K562 (cell line): ENCODE data around the gene MRRF. TPM values are rescaled to one million over a fixed set of nuclear protein-coding genes. Genes with fewer than 3 reads are reported as not detected.

Source experiments
- AFF1 ChIP-seq, 2 experiments: fragments of 450-650 bp; IDR thresholded peaks; 2 replicates each; pipeline ENCODE4 v1.6.1; 2018; ENCODE audit warnings: mild to moderate bottlenecking in 2 of 2, low read depth in 1 of 2; ENCODE audit not compliant: partially characterized antibody in 2 of 2
- ATF3 ChIP-seq, 2 experiments: fragments of 450-650 bp in 1 of 2; sonication (generic) in 1 of 2; formaldehyde crosslinking in 1 of 2; IDR thresholded peaks in 1 of 2; conservative IDR thresholded peaks in 1 of 2; 2 replicates each; pipeline versions ENCODE4 v1.6.1 to v1.8.1; 2016 to 2023; ENCODE audit warnings: mild to moderate bottlenecking in 2 of 2, moderate library complexity in 2 of 2, inconsistent platforms in 1 of 2, missing genetic modification reagents in 1 of 2
- BDP1 ChIP-seq: IDR thresholded peaks from 3 replicates; pipeline ENCODE4 v1.6.1; 2011; ENCODE audit not compliant: insufficient read length, insufficient read depth
- E2F8 ChIP-seq: fragments of 450-650 bp; IDR thresholded peaks from 2 replicates; pipeline ENCODE4 v1.7.1; 2018; ENCODE audit warnings: mild to moderate bottlenecking, low read depth; ENCODE audit not compliant: partially characterized antibody
- HEY1 ChIP-seq: fragments of 250-450 bp; sonication (Bioruptor Pico); IDR thresholded peaks from 2 replicates; pipeline ENCODE4 v1.5.0; 2020; ENCODE audit warnings: mild to moderate bottlenecking, moderate library complexity, borderline replicate concordance
- JUND ChIP-seq, 2 experiments: IDR thresholded peaks; 2 replicates in 1 of 2; 3 replicates in 1 of 2; pipeline ENCODE4 v1.6.1; 2011; ENCODE audit warnings: borderline replicate concordance in 2 of 2, low read depth in 2 of 2, low read length in 2 of 2, improper control_type of control experiment in 1 of 2, missing biosample characterization in 1 of 2, missing genetic modification characterization in 1 of 2, missing genetic modification reagents in 1 of 2
- KDM5B ChIP-seq: fragments of 200-600 bp; sonication (generic); IDR thresholded peaks from 2 replicates; pipeline ENCODE4 v1.6.1; 2012; ENCODE audit warnings: low read depth, mild to moderate bottlenecking, moderate library complexity, low read length, control low read depth, inconsistent platforms; ENCODE audit not compliant: insufficient replicate concordance
- NCOR1 ChIP-seq: fragments of 450-650 bp; IDR thresholded peaks from 2 replicates; pipeline ENCODE4 v1.6.1; 2016; ENCODE audit warnings: mild to moderate bottlenecking, moderate library complexity
- NFYB ChIP-seq: IDR thresholded peaks from 2 replicates; pipeline ENCODE4 v1.6.1; 2011; ENCODE audit warnings: mild to moderate bottlenecking, moderate library complexity; ENCODE audit not compliant: insufficient read length; ENCODE audit errors: extremely low read depth
- POLR2A ChIP-seq: fragments of 450-650 bp; conservative IDR thresholded peaks from 2 replicates; pipeline ENCODE4 v1.6.1; 2016
- PYGO2 ChIP-seq: fragments of 450-650 bp; IDR thresholded peaks from 2 replicates; pipeline ENCODE4 v1.6.1; 2016; ENCODE audit warnings: mild to moderate bottlenecking, missing genetic modification characterization, moderate library complexity, missing compliant biosample characterization
- SRSF3 ChIP-seq: fragments of 200-400 bp; formaldehyde crosslinking; IDR thresholded peaks from 2 replicates; pipeline ENCODE4 v1.6.1; 2016; ENCODE audit warnings: mild to moderate bottlenecking, low read length, moderate library complexity; ENCODE audit not compliant: insufficient read depth
- STAT5A ChIP-seq: IDR thresholded peaks from 2 replicates; pipeline ENCODE4 v1.6.1; 2012; ENCODE audit warnings: low read length, inconsistent platforms, borderline replicate concordance
- TAF1 ChIP-seq: IDR thresholded peaks from 2 replicates; pipeline ENCODE4 v1.6.1; 2011; ENCODE audit warnings: mild to moderate bottlenecking, low read length, moderate library complexity; ENCODE audit not compliant: insufficient read depth, control insufficient read depth, severe bottlenecking; ENCODE audit errors: extremely low read depth
- TARDBP ChIP-seq: fragments of 450-650 bp; IDR thresholded peaks from 2 replicates; pipeline ENCODE4 v1.6.1; 2016
- ZNF766 ChIP-seq: fragments of 200-800 bp; sonication (Bioruptor generic); conservative IDR thresholded peaks from 2 replicates; pipeline ENCODE4 v1.6.1; 2016; ENCODE audit warnings: missing genetic modification characterization, missing compliant biosample characterization
- polyA plus RNA-seq, 8 experiments: library from polyadenylated mRNA; depleted of rRNA in 4 of 8; stranded (reverse) in 5 of 8; unstranded in 3 of 8; fragments of >200 nt; fragmentation: Nextera tagmentation in 2 of 8; fragmentation: Illumina TruSeq in 1 of 8; extraction: Ambion mirVana in 2 of 8; extraction: Trizol in 1 of 8; gene quantifications; 2 replicates each; pipeline versions ENCODE4 v1.2.1 to v1.2.3, GENCODE V29; 2011 to 2014; ENCODE audit warnings: inconsistent platforms in 1 of 8, missing spikeins in 1 of 8
- total RNA-seq, 7 experiments: library from RNA; depleted of rRNA in 6 of 7; stranded (reverse); fragments of >200 nt in 6 of 7; fragmentation: Illumina TruSeq in 2 of 7; extraction: Trizol in 2 of 7; gene quantifications; 2 replicates each; pipeline versions ENCODE4 v1.2.1 to v1.2.3, GENCODE V29; 2011 to 2021; ENCODE audit warnings: low replicate concordance in 1 of 7

Gene MRRF
- total and polyA plus RNA-seq, 9 of the 15 experiments (the other 6 are each of a cell fraction or from before 2014, with no cell fraction given) = 55.0 to 105 (median 81.2) TPM

GRCh38 chr9:122264360-122265148, at the start of gene MRRF, which contains the start of gene RBM18 (continued):
- no peak for TF ChIP-seq AFF1 (IDR thresholded peaks at IDR 0.05; ENCODE audit: low read depth in 1 of 2, partially characterized antibody in 2 of 2)
- TF ChIP-seq TARDBP = no peak
- no peak; the same call in 1 of the 2 replicates for TF ChIP-seq STAT5A
- TF ChIP-seq SRSF3 = no peak
- peak; percentile 65 for TF ChIP-seq JUND (IDR thresholded peaks at IDR 0.05; ENCODE audit: borderline replicate concordance, low read depth, low read length)
- peak; percentile 28; the same call in 1 of the 3 replicates for TF ChIP-seq JUND (tag; IDR thresholded peaks at IDR 0.05; ENCODE audit: borderline replicate concordance, low read depth, low read length)
- peak; percentile 85 for TF ChIP-seq E2F8
- no peak for TF ChIP-seq BDP1
- no peak for TF ChIP-seq HEY1 (CRISPR knock-in tag)
- peak; percentile 90 for TF ChIP-seq TAF1
- TF ChIP-seq POLR2A = peak; percentile 89
- TF ChIP-seq NFYB = peak; percentile 2
- peak; percentile 46; the same call in 1 of the 2 replicates for TF ChIP-seq NCOR1
- no peak for TF ChIP-seq PYGO2 (tag)
- TF ChIP-seq ZNF766 (CRISPR knock-in tag) = peak; percentile 76; the same call in 1 of the 2 replicates
- peak; percentile 66 for TF ChIP-seq KDM5B
- TF ChIP-seq ATF3 (IDR thresholded peaks at IDR 0.05) = peak; percentile 81
- TF ChIP-seq ATF3 (CRISPR knock-in tag; conservative IDR thresholded peaks at IDR 0.05) = no peak
